Measurements from ENCODE around the gene CGNL1. TPM values are rescaled to one million over a fixed set of nuclear protein-coding genes. Genes with fewer than 3 reads are reported as not detected.

CGNL1 gene
- total RNA-seq, 6 experiments from 2014 or later: 23.6 to 54.5 (median 42.9) TPM

DNA sequence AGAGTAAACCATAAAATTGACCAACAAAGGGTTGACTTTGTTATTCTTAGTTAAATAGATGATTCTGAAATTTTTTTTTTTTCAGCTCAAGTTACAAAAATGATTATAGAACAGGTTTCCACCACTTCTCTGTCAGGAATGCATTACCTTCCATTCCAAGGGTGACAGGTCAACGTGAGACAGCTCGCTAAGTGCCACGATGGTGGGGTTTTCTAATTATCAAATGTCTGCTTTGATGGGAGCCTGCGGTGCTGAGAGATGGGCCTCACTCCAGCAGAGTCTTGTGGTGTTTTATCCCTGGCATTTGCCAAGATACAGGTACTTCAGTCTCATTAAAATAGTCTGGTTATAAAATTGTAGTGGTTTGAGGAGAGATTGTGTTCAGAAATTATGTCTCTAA is 80.3 kb downstream of the CGNL1 start:
- peaks cover 0 to 87% (median 20%) of the 10 kb centered on the region in 4 donors for H3K36me3 ChIP-seq
- H3K27ac ChIP-seq: no peak overlapping the region
- no peak for ATAC-seq
- WGBS (ENCODE audit: insufficient coverage, low coverage, low lambda C conversion rate, missing lambda C conversion rate): 84% methylated on average over 4 of the region's 4 CpGs
- no peak overlapping the region for H3K4me3 ChIP-seq
- no peaks in the 10 kb centered on the region for H3K9me3 ChIP-seq
- intact Hi-C loops (cut with DNase I): no loop called here
- no peak for DNase-seq
- no peaks in the 10 kb centered on the region for H3K4me1 ChIP-seq
- TF ChIP-seq, protein P1, sequence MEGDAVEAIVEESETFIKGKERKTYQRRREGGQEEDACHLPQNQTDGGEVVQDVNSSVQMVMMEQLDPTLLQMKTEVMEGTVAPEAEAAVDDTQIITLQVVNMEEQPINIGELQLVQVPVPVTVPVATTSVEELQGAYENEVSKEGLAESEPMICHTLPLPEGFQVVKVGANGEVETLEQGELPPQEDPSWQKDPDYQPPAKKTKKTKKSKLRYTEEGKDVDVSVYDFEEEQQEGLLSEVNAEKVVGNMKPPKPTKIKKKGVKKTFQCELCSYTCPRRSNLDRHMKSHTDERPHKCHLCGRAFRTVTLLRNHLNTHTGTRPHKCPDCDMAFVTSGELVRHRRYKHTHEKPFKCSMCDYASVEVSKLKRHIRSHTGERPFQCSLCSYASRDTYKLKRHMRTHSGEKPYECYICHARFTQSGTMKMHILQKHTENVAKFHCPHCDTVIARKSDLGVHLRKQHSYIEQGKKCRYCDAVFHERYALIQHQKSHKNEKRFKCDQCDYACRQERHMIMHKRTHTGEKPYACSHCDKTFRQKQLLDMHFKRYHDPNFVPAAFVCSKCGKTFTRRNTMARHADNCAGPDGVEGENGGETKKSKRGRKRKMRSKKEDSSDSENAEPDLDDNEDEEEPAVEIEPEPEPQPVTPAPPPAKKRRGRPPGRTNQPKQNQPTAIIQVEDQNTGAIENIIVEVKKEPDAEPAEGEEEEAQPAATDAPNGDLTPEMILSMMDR (IDR thresholded peaks at IDR 0.05): no peak
- no peak for TF ChIP-seq POLR2A (IDR thresholded peaks at IDR 0.05)
- H3K27me3 ChIP-seq: no peaks in the 10 kb centered on the region

DNA sequence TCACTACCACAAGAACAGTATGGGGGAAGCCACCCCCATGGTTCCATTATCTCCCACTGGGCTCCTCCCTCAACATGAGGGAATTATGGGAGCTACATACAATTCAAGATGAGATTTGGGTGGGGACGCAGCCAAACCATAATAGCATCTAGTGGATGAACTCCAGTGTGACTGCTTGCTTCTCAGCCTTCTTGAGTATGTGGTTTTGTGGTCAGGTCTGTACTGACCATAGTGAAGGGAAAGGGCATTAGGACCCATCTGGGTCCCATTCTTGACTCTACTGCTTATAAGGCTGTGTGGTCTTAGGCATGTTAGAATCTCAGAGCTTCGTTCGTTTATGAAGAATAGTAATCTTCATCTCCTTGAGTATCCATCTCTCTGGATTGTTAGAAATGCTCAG is 81.4 kb downstream of the CGNL1 start:
- DNase-seq (no peak), ATAC-seq (no peak)
- Histone ChIP-seq H3K27me3 (no peaks in the 10 kb centered on the region), H3K9me3 (no peaks in the 10 kb centered on the region), H3K36me3 (peaks cover 0 to 81% (median 19%) of the 10 kb centered on the region in 4 donors), H3K4me3 (no peak overlapping the region), H3K27ac (no peak overlapping the region), H3K4me1 (no peaks in the 10 kb centered on the region)
- intact Hi-C loops (cut with DNase I): no loop called here
- 93% methylated on average over 2 of the region's 3 CpGs for WGBS (ENCODE audit: insufficient coverage, low coverage, low lambda C conversion rate, missing lambda C conversion rate)
- TF ChIP-seq, protein P1 (IDR thresholded peaks at IDR 0.05): no peak
- no peak for TF ChIP-seq POLR2A (IDR thresholded peaks at IDR 0.05)

DNA sequence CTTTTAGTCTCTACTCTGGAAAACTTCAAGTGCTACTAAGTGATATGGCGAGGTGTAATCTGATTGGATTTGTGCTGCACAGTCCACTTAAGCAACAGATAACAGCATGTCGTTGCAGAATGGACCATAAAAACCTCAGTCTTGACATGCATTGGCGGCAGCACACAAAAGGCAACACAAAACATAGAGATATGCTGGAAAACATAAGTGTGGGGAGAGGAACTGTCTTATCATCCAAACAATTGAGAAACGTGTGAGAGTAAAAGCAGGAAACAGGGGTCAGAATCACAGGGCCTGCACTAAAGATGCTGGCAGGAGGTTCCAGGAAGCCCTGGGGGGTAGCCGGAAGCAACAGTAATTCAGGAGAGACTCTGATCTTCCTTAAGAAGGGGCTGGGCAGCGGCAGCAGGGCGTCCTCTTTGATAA is 82.1 kb downstream of the CGNL1 start:
- DNase-seq: no peak

DNA sequence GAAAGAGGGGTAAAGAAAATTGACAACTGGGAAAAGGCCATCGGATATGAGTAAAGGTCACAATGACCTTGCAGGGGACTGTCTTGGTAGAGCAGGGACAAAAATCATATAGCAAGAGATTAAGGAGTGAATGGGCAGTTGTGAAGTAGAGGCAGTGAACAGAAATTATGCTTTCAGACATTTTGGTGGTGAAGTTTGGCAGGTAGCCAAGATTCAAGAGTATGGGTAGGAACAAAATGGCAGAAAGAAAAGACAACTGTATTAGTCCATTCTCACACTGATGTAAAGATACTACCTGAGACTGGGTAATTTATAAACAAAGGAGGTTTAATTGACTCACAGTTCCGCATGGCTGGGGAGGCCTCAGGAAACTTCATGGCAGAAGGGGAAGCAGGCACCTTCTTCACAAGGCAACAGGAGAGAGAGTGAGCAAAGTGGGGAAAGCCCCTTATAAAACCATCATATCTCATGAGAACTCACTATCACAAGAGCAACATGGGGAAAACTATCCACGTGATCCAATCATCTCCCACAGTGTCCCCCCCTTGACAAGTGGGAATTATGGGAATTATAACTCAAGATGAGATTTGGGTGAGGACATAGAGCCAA is 84.0 kb downstream of the CGNL1 start:
- Histone ChIP-seq H3K36me3 (peaks cover 0 to 63% (median 11%) of the 10 kb centered on the region in 4 donors), H3K4me3 (no peak overlapping the region), H3K4me1 (no peaks in the 10 kb centered on the region), H3K27me3 (no peaks in the 10 kb centered on the region), H3K27ac (no peak overlapping the region), H3K9me3 (no peaks in the 10 kb centered on the region)
- intact Hi-C loops (cut with DNase I): no loop called here
- DNase-seq: no peak
- whole genome bisulfite sequencing (ENCODE audit: insufficient coverage, low coverage, low lambda C conversion rate, missing lambda C conversion rate): 83% methylated on average over 2 of the region's 3 CpGs
- TF ChIP-seq POLR2A (IDR thresholded peaks at IDR 0.05): no peak
- ATAC-seq: no peak

More for the DNA sequence above, 82.1 kb downstream of the CGNL1 start:
- 64% methylated on average over 5 of the region's 7 CpGs for WGBS (ENCODE audit: insufficient coverage, low coverage, low lambda C conversion rate, missing lambda C conversion rate)
- Histone ChIP-seq H3K9me3 (no peaks in the 10 kb centered on the region), H3K4me1 (no peaks in the 10 kb centered on the region), H3K36me3 (peaks cover 0 to 77% (median 19%) of the 10 kb centered on the region in 4 donors), H3K27ac (no peak overlapping the region), H3K4me3 (no peak overlapping the region), H3K27me3 (no peaks in the 10 kb centered on the region)
- TF ChIP-seq, protein P1 (IDR thresholded peaks at IDR 0.05): no peak
- TF ChIP-seq POLR2A (IDR thresholded peaks at IDR 0.05): no peak
- ATAC-seq: peak; percentile 31 to 63 (median 51)
- intact Hi-C loops (cut with DNase I): no loop called here

DNA sequence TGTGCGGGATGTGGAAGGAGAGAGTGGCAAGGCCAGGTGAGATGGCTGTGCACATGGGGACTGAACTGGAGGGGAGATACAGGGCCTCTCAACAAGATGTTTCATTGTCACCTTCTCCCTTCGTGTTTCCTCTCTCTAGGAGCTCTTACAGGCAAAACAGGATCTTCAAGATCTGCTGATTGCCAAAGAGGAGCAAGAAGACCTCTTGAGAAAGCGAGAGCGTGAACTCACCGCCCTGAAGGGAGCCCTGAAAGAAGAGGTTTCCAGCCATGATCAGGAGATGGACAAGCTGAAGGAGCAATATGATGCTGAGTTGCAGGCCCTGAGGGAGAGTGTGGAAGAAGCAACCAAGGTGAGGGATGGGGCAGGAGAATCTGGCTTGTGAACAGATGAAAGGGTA is 85.2 kb downstream of the CGNL1 start:
- Histone ChIP-seq H3K4me3 (no peak overlapping the region), H3K27ac (no peak overlapping the region), H3K4me1 (no peaks in the 10 kb centered on the region), H3K36me3 (peaks cover 0 to 64% (median 11%) of the 10 kb centered on the region in 4 donors), H3K27me3 (no peaks in the 10 kb centered on the region), H3K9me3 (no peaks in the 10 kb centered on the region)
- ATAC-seq (no peak), DNase-seq (no peak)
- intact Hi-C loops (cut with DNase I): no loop called here
- 84% methylated on average over 5 of the region's 5 CpGs for WGBS (ENCODE audit: insufficient coverage, low coverage, low lambda C conversion rate, missing lambda C conversion rate)
- TF ChIP-seq POLR2A (IDR thresholded peaks at IDR 0.05): no peak
- TF ChIP-seq, protein P1 (IDR thresholded peaks at IDR 0.05): no peak
